Chondrocyte (in vitro differentiated cells): Measurements from ENCODE around the gene SLC25A45. TPM values are rescaled to one million over a fixed set of nuclear protein-coding genes. Genes with fewer than 3 reads are reported as not detected.

Source experiments
- DNase-seq: peaks from one replicate; pipeline ENCODE4 v3.0.0; 2021; ENCODE audit warnings: mixed read lengths, low spot score
- H3K27ac Mint-ChIP-seq: one replicate; pipeline ENCODE4 v1.8.0; 2021; ENCODE audit warnings: mild to moderate bottlenecking, moderate library complexity, mixed read lengths; ENCODE audit not compliant: unreplicated experiment
- H3K27me3 Mint-ChIP-seq: 2 replicates; pipeline ENCODE4 v1.8.0; 2021; ENCODE audit warnings: low read depth, mixed read lengths
- H3K36me3 Mint-ChIP-seq: 2 replicates; pipeline ENCODE4 v1.8.0; 2021; ENCODE audit warnings: low read depth, mixed read lengths
- H3K4me1 Mint-ChIP-seq: 2 replicates; pipeline ENCODE4 v1.8.0; 2021; ENCODE audit warnings: low read depth, mild to moderate bottlenecking, mixed read lengths
- H3K4me3 Mint-ChIP-seq: one replicate; pipeline ENCODE4 v1.8.0; 2021; ENCODE audit warnings: mild to moderate bottlenecking, moderate library complexity, mixed read lengths; ENCODE audit not compliant: unreplicated experiment
- H3K9me3 Mint-ChIP-seq: 2 replicates; pipeline ENCODE4 v1.8.0; 2021; ENCODE audit warnings: low read depth, mixed read lengths
- CTCF ChIP-seq: fragments of 200-600 bp; sonication (generic); IDR thresholded peaks from 2 replicates; pipeline ENCODE4 v1.5.0; 2021; ENCODE audit warnings: antibody characterized with exemption, mild to moderate bottlenecking, moderate library complexity
- long read RNA-seq: library from polyadenylated mRNA; stranded (forward); transcript quantifications from one replicate; pipeline ENCODE4 v2.0.0, GENCODE V29; 2021
- total RNA-seq: library from RNA; stranded (reverse); gene quantifications from 3 replicates; pipeline ENCODE4 v1.2.1, GENCODE V29; 2021

Gene SLC25A45, protein sequence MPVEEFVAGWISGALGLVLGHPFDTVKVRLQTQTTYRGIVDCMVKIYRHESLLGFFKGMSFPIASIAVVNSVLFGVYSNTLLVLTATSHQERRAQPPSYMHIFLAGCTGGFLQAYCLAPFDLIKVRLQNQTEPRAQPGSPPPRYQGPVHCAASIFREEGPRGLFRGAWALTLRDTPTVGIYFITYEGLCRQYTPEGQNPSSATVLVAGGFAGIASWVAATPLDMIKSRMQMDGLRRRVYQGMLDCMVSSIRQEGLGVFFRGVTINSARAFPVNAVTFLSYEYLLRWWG
- 11.7 to 14.4 TPM (median 13.1 TPM) in 3 replicates for total RNA-seq
- long read RNA-seq, partial matches to known transcripts, result 0 of 1 reads
- long read RNA-seq, other reads (novel, unspliced or antisense), result 1 of 1 reads

DNA sequence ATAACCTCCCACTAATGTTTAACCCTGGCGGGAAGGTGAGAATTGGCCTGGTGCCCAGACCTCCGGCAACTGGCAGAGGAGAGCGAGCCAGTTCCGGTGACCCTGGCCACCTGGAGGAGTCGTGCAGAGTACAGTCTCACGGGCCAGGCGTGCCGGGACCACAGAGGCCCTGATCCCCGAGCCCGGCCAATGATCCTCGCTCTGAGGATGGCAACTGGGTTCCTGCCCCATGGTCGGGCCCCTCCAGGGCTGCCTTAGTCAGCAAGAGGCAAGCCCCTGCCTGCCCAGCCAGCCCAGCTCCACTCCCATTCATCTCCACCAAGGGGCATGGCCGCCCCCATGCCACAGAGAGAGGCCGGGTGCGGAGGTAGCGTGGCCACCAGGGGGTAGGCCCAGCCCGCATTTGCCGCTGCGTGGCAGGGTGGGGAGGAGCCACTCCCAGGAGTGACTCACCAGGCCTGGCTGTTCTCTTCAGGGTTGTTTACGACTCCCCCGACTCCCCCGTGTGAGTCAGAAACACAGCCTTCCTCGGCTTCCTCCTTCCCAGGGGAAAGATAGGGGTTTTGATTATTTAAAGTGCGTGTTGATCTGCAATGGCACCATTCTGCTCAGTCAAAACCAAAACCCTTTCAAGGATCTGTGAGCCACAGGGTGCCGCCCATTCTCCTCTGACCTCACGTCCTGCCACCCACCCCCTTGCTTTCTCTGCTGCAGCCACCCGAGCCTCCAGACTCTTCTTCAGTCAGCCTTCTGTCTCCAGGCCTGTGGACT is at the start of gene SLC25A45:
Gene SLC25A45, minus strand, starts transcription at position 614 of the 771 bp plus-strand sequence. CDS start 695 bp downstream, outside the sequence.
- Mint-ChIP-seq H3K36me3 (no peaks in the 10 kb centered on the region), H3K4me3 (peak within 1 kb of the TSS; percentile 68), H3K27ac (peak within 1 kb of the TSS; percentile 99), H3K27me3 (no peaks in the 10 kb centered on the region), H3K4me1 (peaks cover 53% of the 10 kb centered on the region), H3K9me3 (no peaks in the 10 kb centered on the region)
- peak; percentile 87 for TF ChIP-seq CTCF
- DNase-seq, result no peak

DNA sequence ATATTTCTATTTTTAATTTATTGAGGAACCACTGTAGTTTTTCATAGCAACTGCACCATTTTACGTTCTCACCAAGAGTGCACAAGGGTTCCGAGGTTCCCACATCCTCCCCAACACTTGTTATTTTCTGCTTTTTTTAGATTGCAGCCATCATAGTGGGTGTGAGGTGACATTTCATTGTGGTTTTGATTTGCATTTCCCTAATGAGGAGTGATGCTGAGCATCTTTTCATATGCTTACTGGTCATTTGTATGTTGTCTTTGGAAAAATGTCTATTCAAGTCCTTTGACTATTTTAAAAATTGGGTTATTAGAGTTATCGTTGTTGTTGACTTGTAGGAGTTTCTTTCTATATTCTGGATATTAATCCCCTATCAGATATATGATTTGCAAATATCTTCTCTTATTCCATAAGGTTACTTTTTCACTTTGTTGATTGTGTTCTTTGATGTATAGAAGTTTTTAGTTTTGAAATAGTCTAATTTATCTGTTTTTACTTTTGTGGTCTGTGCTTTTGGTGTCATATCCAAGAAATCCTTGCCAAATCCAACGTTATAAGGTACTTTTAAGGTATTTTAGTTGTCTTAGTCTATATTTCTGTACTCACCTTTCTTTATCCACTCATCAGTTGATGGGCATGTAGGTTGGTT is 49.1 kb upstream of the SLC25A45 start:
- peaks cover 32% of the 10 kb centered on the region for H3K36me3 Mint-ChIP-seq
- peak overlapping the region; percentile 50 for H3K4me3 Mint-ChIP-seq
- H3K4me1 Mint-ChIP-seq, result peaks cover 92% of the 10 kb centered on the region
- no peak for DNase-seq
- H3K27ac Mint-ChIP-seq, result peak overlapping the region; percentile 58
- H3K27me3 Mint-ChIP-seq, result no peaks in the 10 kb centered on the region
- H3K9me3 Mint-ChIP-seq, result no peaks in the 10 kb centered on the region
- TF ChIP-seq CTCF, result no peak

DNA sequence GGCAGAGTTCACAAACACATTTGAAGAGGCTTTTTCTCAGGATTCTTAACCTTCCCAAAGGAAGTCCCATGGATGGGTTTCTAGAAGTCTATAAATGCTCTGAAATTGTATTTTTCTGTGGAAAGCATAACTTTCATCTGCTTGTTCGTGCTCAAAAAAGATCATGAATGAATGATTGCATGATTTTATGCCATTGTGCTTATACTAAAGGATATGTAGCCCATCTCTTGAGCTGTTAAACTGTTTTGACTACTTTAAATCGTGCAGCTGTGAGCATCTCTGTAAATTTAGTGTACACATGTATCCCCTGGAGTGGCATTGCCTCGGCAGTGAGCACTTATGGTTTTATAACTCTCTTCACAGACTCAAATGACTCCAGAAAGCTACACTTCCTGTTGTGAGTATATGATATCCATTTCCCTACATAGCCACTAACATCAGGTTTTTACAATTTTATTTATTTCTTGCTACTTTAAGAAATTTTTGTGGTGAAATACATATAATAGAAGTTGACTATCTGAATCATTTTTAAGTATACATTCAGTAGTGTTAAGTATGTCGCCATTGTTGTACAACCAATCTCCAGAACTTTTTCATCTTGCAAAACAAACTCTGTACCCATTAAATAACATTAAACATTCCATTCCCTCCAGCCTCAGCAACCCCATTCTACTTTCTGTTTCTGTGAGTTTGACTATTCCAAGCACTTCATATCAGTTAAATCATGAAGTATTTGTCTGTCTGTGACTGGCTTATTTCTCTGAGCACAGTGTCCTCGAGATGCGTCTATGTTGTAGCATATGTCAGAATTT is 48.2 kb upstream of the SLC25A45 start:
- DNase-seq, result no peak
- Mint-ChIP-seq H3K4me1 (peaks cover 94% of the 10 kb centered on the region), H3K4me3 (peak overlapping the region; percentile 82), H3K27ac (peak overlapping the region; percentile 100), H3K36me3 (peaks cover 40% of the 10 kb centered on the region), H3K27me3 (no peaks in the 10 kb centered on the region), H3K9me3 (no peaks in the 10 kb centered on the region)
- TF ChIP-seq CTCF, result no peak

- Mint-ChIP-seq H3K36me3 (peaks cover 39% of the 10 kb centered on the region), H3K4me1 (peaks cover 92% of the 10 kb centered on the region), H3K27ac (peak overlapping the region; percentile 100), H3K27me3 (no peaks in the 10 kb centered on the region), H3K4me3 (peak overlapping the region; percentile 82), H3K9me3 (no peaks in the 10 kb centered on the region)
- DNase-seq, result no peak
- TF ChIP-seq CTCF, result no peak
Measured at GRCh38 chr11:65429724-65430405, 47.4 kb upstream of the SLC25A45 start.
